ENCODE measurements around the gene FLNB.

FLNB gene

DNA sequence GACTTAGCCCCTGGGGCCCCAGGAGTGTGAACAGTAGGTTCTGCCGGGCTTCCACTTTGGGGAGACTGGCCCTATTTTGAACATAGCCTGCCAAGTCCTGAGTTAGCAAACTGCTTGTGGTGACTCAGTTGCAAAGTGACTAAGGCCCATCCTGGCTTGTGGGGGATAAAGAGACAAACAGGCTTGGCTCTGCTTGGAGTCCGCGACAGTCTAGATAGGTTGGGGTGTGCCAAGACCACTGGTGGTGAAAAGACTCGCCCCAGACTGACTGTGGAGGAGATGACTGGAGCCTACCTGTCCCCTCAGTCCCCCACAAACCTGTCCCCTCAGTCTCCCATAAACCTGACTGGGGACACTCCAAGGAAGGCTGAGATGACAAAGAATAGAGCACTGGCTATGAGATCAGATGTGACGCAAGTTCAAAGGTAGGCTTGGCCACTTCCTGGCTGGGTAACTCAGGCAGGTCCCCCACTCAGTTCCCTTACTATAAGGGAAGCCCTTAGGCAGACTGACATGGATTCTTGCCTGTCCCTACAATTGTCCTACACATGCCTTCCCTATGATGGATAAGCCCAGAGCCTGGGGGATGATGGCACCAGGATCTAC is 198.3 kb downstream of the FLNB start:
- no peak for DNase-seq

DNA sequence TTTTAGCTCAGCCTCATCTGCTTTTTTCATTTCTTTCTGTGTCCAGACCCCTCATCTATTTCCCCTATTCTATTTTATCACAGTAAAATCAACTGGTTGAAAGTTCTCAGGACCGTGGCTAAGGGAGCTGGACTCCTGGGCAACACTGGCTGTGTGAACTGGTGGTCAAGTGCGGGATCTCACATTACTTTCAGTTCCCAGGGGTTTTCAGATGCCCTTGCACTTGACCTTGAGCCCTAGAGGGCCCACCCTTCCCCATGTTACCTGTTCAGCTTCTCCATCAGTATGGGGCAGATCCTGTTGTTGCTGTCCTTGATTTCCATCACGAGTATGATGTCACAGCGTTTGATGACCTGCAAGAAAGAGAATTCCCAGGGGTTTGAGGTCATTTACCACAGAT is 199.7 kb downstream of the FLNB start:
- DNase-seq, result no peak

DNA sequence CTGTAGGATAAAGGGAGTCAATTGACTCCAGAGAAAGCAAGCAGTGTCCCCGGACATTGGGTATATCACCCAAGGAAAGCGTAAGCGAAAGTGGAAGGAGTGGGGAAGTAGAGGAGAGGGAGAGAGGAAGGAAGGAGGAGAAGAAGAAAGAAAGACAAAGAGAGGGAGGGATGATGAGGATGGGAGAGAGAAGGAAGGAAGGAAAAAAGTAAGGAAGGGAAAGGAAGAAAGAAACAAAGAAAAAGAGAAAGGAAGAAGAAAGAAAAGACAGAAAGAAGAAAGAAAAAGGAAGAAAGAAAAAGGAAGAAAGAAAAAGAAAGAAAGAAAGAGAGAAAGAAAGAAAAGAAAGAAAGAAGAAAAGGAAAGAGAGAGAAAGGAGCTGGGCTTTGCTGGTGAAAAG is 201.7 kb downstream of the FLNB start:
- no peak for DNase-seq

DNA sequence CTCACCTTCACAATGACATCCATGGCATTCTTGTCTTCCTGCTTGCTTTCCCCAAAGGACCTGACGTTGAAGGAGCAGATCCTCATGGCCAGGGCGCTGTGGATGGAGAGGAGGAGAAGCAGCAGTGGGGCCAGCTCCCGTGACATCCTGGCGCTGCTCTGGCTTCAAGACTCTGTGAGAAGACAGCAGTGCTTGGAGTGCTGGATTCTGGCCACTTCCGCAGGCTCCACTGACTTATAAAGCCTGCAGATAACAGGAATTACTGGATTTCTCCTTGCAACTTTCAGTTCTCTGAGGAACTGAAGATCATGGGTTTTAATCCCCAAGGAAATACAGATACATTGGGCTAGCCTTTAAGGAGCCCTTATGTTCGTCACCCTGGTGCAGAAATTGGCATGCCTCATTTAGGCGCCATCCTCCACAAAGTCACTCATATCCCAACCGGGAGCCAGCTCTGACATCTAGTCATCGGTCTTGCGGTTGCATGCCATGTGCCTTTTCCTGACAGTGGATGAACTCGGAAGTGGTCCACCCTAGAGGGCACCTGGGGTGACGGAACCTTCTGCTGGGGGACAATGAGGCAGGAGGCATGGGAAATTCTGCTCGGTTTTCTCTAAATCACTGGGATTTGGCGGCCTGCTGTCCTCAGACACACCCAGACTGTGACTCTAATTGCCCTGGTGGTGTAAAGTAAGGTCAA is 202.7 kb downstream of the FLNB start, which contains the start of gene DNASE1L3:
Gene DNASE1L3, minus strand, starts transcription at position 212 of the 700 bp plus-strand sequence. Its CDS starts 66 bp downstream, at position 146.
- no peak for DNase-seq

DNA sequence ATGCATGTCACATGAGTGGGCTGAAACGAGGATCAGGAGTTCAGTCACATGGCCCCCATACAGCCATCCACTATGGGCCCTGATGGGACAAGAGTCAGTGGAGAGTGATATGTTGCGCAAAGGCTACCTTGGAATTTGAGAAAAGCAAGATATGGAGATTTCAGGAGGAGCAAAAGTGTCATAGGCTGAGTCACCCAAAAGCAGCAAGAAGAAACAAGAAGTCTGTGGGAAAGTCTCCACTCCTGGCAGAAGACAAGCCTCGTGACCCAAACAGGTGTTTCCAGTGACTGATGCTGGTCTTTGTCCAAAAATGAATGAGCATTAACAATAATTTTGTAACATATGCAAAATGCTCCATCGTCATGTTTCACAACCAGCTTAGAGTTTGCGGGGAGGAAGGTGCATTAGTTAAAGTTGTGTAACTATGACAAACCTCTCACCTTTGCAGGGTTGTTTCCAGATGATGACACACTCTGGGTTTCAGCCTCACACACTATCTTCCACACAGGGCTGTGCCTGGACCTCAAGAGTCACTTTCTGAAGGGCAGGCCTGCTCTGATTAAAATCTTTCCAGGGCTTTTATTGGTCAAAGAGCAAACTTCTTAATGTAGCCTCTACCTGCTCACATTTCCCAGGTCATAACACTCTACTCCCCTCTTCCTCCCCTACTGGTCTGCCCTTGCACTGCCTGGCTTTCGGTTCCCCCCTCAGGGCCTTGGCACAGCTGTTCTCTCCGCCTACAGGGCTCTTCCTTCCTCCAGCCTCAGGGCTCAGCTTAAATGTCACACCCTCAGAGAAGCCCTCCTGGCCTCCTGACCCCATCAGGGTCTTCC is 206.5 kb downstream of the FLNB start:
- DNase-seq, result no peak

DNA sequence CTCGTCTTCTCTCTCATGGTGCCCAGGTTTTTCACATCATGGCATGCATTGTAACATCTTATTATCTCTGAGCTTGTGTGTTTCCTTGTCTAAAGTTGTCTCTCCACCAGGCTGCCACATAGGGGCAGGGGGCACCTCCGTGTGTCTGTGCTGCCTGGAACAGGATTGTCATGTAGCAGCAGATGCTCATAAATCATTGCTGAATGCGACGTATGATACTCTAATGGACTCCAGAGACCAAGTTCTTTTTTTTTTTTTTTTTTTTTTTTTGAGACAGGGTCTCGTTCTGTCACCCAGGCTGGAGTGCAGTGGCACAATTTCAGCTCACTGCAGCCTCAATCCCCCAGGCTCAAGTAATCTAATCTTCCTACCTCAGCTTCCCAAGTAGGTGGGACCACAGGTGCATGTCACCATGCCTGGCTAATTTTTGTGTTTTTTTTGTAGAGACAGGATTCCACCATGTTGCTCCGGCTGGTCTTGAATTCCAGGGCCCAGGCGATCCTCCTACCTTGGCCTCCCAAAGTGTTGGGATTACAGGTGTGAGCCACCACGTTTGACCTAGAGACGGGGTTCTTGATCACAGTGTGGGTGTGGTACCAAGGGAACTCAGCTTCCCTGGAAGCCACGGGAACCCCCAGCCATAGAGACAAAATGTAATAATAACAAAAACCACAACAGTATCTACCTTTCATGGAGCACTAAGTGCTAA is 207.2 kb downstream of the FLNB start:
- DNase-seq, result no peak

DNA sequence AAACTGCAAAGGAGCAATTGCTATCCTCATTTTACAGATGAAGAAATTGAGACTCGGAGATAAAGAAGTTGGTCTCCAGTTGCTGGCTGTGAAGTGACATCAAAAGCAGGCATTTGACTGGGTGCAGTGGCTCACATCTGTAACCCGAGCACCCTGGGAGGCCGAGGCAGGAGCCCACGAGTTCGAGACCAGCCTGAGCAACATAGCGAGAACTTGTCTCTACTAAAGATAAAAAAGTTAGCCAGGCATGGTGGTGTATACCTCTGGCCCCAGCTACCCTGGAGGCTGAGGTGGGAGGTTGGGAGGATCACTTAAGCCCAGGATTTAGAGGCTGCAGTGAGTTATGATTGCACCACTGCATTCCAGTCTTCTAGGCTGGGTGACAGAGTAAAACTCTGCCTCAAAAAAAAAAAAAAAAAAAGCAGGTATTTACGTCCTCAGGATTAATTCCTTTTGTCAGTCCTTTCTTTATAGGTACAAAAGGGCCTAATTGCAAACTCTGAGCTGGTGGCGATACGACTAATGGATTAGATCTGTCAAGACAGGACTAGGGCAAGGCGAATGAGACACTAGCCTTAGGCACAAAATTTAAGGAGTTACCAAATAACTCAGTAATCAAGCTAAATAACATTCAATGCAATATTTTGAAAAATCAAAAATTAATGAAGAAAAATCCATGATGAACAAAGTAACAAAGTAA is 208.4 kb downstream of the FLNB start:
- no peak for DNase-seq

DNA sequence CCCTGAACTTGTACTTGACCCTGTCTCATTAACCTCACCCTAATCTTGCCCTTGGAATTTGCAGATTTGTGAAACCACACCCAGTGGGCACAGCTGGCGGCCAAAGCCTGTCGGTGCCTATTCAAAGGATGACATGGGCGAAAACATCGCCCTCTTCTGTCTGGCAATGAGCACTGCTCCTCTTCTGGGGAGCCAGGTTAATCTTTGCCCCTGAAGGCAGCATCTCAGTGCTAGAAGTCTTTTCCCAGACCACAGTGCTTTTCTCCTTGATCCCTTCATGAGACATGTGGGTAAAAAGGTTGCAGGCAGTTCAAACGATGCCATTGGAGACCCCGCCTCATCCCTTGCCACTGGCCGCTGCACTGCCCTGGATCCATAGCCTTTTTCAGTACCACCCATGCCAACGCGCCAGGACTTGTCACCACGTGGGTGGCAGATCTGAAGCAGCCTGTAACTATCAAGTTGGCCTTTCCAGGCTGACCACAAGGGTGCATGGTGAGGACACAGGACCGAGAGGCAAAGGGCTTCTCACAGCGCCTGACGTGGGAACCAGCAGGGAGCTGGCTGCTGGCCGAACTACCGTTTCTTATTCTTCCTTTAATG is 209.1 kb downstream of the FLNB start:
- peak; percentile 37 for DNase-seq

DNA sequence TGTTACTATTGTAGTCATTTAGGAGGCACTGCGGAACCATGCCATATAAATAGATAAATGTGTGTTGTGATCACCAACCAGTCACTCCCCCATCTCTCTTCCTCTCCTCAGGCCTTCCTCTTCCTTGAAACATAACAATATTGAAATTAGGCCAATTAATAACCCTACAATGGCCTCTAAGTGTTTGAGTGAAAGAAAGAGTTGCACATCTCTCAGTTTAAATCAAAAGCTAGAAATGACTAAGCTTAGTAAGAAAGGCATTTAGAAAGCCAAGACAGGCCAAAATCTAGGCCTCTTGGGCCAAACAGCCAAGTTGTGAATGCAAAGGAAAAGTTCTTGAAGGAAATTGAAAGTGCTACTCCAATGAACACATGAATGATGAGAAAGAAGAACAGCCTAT is 210.7 kb downstream of the FLNB start:
- no peak for DNase-seq

All from right kidney (tissue), 1 donor.